Caco-2 (cell line): ENCODE data around the gene CCDC60. TPM values are rescaled to one million over a fixed set of nuclear protein-coding genes. Genes with fewer than 3 reads are reported as not detected.

Source experiments
- BruUV-seq: library from RNA; stranded (reverse); fragments of 400-500 nt; replicated peaks from 2 replicates; lab custom pipeline; 2021; lab: Mats Ljungman, UMichigan
- CTCF ChIA-PET: fragments of 300-600 bp; sonication (Branson Sonifier 250); formaldehyde crosslinking; loops from one replicate; lab custom pipeline; 2022; ENCODE audit warnings: antibody characterized with exemption; lab: Charles Lee
- POLR2A ChIA-PET: fragments of 300-600 bp; sonication (Branson Sonifier 250); formaldehyde crosslinking; loops from one replicate; lab custom pipeline; 2022; ENCODE audit warnings: antibody characterized with exemption; lab: Charles Lee
- DNase-seq, 2 experiments: peaks; one replicate each; pipeline versions ENCODE4 v3.0.0 to v3.0.0-alpha.2; 2020 to 2022
- H3K27me3 ChIP-seq: replicated peaks from 2 replicates; pipeline ENCODE4 v1.6.0; 2011; ENCODE audit warnings: low read length; ENCODE audit not compliant: control insufficient read depth, insufficient read depth
- H3K36me3 ChIP-seq: 2 replicates; pipeline ENCODE4 v1.5.1; 2011; ENCODE audit warnings: low read length; ENCODE audit not compliant: control insufficient read depth, insufficient read depth
- H3K4me1 ChIP-seq: fragments of 250-450 bp; sonication (Bioruptor Pico); 2 replicates; pipeline ENCODE4 v1.5.1; 2020; ENCODE audit warnings: mild to moderate bottlenecking
- H3K4me3 ChIP-seq: 2 replicates; pipeline ENCODE4 v1.5.1; 2011; ENCODE audit warnings: low read depth, mild to moderate bottlenecking, control low read depth, low read length
- H3K9me3 ChIP-seq: fragments of 250-450 bp; sonication (Bioruptor Pico); 2 replicates; pipeline ENCODE4 v1.5.1; 2020; ENCODE audit warnings: mild to moderate bottlenecking, moderate library complexity
- H3K27ac Mint-ChIP-seq: one replicate; pipeline ENCODE4 v1.8.0; 2022; ENCODE audit warnings: mixed read lengths; ENCODE audit not compliant: unreplicated experiment
- H3K27me3 Mint-ChIP-seq: one replicate; pipeline ENCODE4 v1.8.0; 2022; ENCODE audit warnings: mixed read lengths; ENCODE audit not compliant: insufficient read depth, unreplicated experiment
- H3K36me3 Mint-ChIP-seq: one replicate; pipeline ENCODE4 v1.8.0; 2022; ENCODE audit warnings: mild to moderate bottlenecking, mixed read lengths; ENCODE audit not compliant: insufficient read depth, unreplicated experiment
- H3K4me1 Mint-ChIP-seq: one replicate; pipeline ENCODE4 v1.8.0; 2022; ENCODE audit warnings: low read depth, mixed read lengths; ENCODE audit not compliant: unreplicated experiment
- H3K4me3 Mint-ChIP-seq: one replicate; pipeline ENCODE4 v1.8.0; 2022; ENCODE audit warnings: mild to moderate bottlenecking, moderate library complexity, mixed read lengths; ENCODE audit not compliant: unreplicated experiment
- H3K9me3 Mint-ChIP-seq: one replicate; pipeline ENCODE4 v1.8.0; 2022; ENCODE audit warnings: mixed read lengths; ENCODE audit not compliant: unreplicated experiment
- intact Hi-C: fragments of 100-400 bp; cut with micrococcal nuclease; formaldehyde crosslinking; loops from one replicate; pipeline ENCODE4 v1.10.0; 2022; ENCODE audit not compliant: unreplicated experiment
- total RNA-seq: library from RNA; stranded (reverse); gene quantifications from 2 replicates; pipeline ENCODE4 v1.2.3, GENCODE V29; 2022
- TF ChIP-seq, protein P1 (sequence below), 2 experiments: fragments of 200-600 bp in 1 of 2; IDR thresholded peaks; 1 replicate in 1 of 2; 2 replicates in 1 of 2; pipeline versions ENCODE4 v1.5.1 to v1.8.0; 2011 to 2022; ENCODE audit warnings: antibody characterized with exemption in 1 of 2, control low read depth in 1 of 2, inconsistent platforms in 1 of 2, low read depth in 1 of 2, low read length in 1 of 2, mild to moderate bottlenecking in 1 of 2, moderate library complexity in 1 of 2; ENCODE audit not compliant: insufficient read depth in 1 of 2, severe bottlenecking in 1 of 2, unreplicated experiment in 1 of 2

The CCDC60 gene
- total RNA-seq, 1 experiment from 2014 or later, result not detected

GRCh38 chr12:119319638-119320037 is 14.9 kb upstream of the CCDC60 start:
- TF ChIP-seq, protein P1, sequence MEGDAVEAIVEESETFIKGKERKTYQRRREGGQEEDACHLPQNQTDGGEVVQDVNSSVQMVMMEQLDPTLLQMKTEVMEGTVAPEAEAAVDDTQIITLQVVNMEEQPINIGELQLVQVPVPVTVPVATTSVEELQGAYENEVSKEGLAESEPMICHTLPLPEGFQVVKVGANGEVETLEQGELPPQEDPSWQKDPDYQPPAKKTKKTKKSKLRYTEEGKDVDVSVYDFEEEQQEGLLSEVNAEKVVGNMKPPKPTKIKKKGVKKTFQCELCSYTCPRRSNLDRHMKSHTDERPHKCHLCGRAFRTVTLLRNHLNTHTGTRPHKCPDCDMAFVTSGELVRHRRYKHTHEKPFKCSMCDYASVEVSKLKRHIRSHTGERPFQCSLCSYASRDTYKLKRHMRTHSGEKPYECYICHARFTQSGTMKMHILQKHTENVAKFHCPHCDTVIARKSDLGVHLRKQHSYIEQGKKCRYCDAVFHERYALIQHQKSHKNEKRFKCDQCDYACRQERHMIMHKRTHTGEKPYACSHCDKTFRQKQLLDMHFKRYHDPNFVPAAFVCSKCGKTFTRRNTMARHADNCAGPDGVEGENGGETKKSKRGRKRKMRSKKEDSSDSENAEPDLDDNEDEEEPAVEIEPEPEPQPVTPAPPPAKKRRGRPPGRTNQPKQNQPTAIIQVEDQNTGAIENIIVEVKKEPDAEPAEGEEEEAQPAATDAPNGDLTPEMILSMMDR (IDR thresholded peaks at IDR 0.05; ENCODE audit: insufficient read depth in 1 of 2, low read depth in 1 of 2, low read length in 1 of 2, severe bottlenecking in 1 of 2, unreplicated experiment in 1 of 2), result no peak
- no peaks in the 10 kb centered on the region for H3K4me1 ChIP-seq
- no peak for DNase-seq
- no peaks in the 10 kb centered on the region for H3K4me1 Mint-ChIP-seq
- no peaks in the 10 kb centered on the region for H3K36me3 Mint-ChIP-seq
- BruUV-seq, result no TSS peak
- H3K9me3 ChIP-seq, result no peaks in the 10 kb centered on the region
- CTCF ChIA-PET, result no interaction called here
- no peaks in the 10 kb centered on the region for H3K27me3 ChIP-seq
- no peak overlapping the region for H3K4me3 Mint-ChIP-seq
- no peak overlapping the region for H3K4me3 ChIP-seq
- no peak overlapping the region for H3K27ac Mint-ChIP-seq
- POLR2A ChIA-PET, result no interaction called here
- intact Hi-C loops, result no loop called here
- H3K9me3 Mint-ChIP-seq, result no peaks in the 10 kb centered on the region
- H3K36me3 ChIP-seq, result no peaks in the 10 kb centered on the region
- H3K27me3 Mint-ChIP-seq, result peaks cover 7% of the 10 kb centered on the region

DNA sequence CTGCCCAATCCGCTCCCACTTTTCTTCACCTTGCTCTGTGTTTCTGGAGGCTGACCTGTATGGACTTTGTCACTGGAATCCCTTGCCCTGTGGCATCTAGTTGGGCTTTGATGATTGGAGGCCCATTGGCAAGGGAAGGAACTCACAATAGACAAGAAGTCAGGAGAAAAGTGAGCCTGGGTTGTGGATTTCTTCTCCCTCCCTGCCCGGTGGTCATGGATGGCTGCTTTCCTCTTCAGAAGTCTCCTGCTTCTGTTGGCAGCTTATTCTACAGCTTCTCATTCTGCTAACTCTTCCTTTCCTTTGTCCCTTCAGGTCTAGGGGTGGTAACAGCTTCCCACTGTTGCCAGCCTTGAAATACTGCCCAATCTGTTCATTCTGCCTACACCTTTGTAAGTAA is 13.9 kb upstream of the CCDC60 start:
- peaks cover 7% of the 10 kb centered on the region for H3K27me3 Mint-ChIP-seq
- Histone ChIP-seq H3K36me3 (no peaks in the 10 kb centered on the region), H3K4me1 (no peaks in the 10 kb centered on the region), H3K4me3 (no peak overlapping the region), H3K27me3 (no peaks in the 10 kb centered on the region), H3K9me3 (no peaks in the 10 kb centered on the region)
- TF ChIP-seq, protein P1 (IDR thresholded peaks at IDR 0.05; ENCODE audit: insufficient read depth in 1 of 2, low read depth in 1 of 2, low read length in 1 of 2, severe bottlenecking in 1 of 2, unreplicated experiment in 1 of 2), result no peak
- intact Hi-C loops, result no loop called here
- POLR2A ChIA-PET, result no interaction called here
- H3K4me1 Mint-ChIP-seq, result no peaks in the 10 kb centered on the region
- H3K27ac Mint-ChIP-seq, result no peak overlapping the region
- H3K4me3 Mint-ChIP-seq, result no peak overlapping the region
- BruUV-seq, result no TSS peak
- H3K36me3 Mint-ChIP-seq, result no peaks in the 10 kb centered on the region
- H3K9me3 Mint-ChIP-seq, result no peaks in the 10 kb centered on the region
- CTCF ChIA-PET, result no interaction called here
- DNase-seq, result no peak

- Histone ChIP-seq H3K4me1 (no peaks in the 10 kb centered on the region), H3K27me3 (no peaks in the 10 kb centered on the region), H3K36me3 (no peaks in the 10 kb centered on the region), H3K4me3 (no peak overlapping the region), H3K9me3 (no peaks in the 10 kb centered on the region)
- no peak for DNase-seq
- TF ChIP-seq, protein P1 (IDR thresholded peaks at IDR 0.05; ENCODE audit: insufficient read depth in 1 of 2, low read depth in 1 of 2, low read length in 1 of 2, severe bottlenecking in 1 of 2, unreplicated experiment in 1 of 2), result no peak
- no peak overlapping the region for H3K4me3 Mint-ChIP-seq
- intact Hi-C loops, result no loop called here
- H3K27ac Mint-ChIP-seq, result no peak overlapping the region
- no peaks in the 10 kb centered on the region for H3K36me3 Mint-ChIP-seq
- BruUV-seq, result no TSS peak
- CTCF ChIA-PET, result no interaction called here
- POLR2A ChIA-PET, result no interaction called here
- H3K27me3 Mint-ChIP-seq, result peaks cover 7% of the 10 kb centered on the region
- no peaks in the 10 kb centered on the region for H3K4me1 Mint-ChIP-seq
- no peaks in the 10 kb centered on the region for H3K9me3 Mint-ChIP-seq
Observed at GRCh38 chr12:119322301-119322723, 12.2 kb upstream of the CCDC60 start.
